ENCODE results near the gene LMBR1. TPM values are rescaled to one million over a fixed set of nuclear protein-coding genes. Genes with fewer than 3 reads are reported as not detected.
"Not testable (repeated sequence)": the region's sequence is repeated elsewhere in the genome, so short reads cannot be mapped to it uniquely, and the experiment has no call there.

The LMBR1 gene
- total and polyA plus RNA-seq, 2 experiments from 2014 or later = 37.2 to 53.1 TPM

DNA sequence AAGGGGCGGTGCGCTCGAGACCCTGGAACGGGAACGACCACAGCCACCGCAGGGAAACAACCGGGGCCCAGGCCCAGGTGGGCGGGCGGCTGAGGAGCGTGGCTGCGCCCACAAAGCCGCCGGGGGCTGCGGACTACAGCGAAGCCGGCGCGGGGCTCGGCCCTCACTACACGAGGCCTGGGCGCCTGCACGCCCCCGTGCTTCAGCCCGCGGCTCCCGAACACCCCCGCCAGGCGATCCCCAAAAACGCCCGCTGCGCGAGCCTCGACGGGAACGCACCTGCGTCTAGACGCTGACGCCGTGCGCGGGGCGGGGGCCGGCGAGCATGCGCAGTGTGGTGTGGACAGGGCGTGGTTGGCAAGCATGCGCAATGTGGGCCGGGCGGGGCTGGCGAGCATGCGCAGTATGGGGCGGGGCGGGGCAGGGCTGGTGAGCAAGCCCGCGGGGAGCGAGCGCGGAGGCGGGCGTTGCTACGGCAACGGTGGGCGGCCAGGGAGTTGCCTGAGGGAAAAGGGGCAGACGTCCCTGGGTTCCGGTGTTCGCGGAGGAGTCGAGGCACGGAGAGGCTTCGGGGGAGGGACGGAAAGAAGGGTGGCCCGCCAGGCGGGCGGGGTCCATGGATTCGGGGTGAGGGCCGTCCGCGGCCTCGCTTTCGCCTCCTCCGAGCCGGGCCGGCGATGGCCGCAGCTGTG, 252.6 kb downstream of the LMBR1 start, which contains the start of gene RNF32:
Gene RNF32, plus strand, starts transcription at position 518 of the 692 bp plus-strand sequence. CDS start 3,104 bp downstream, outside the sequence.
- H3K9me3 ChIP-seq (ENCODE audit: low read depth) = no peaks in the 10 kb centered on the region
- 13% methylated on average over 33 of the region's 85 CpGs for WGBS (ENCODE audit: low lambda C conversion rate, missing lambda C conversion rate)
- peak; percentile 97 for DNase-seq (ENCODE audit: low spot score)
- TF ChIP-seq EZH2phosphoT487 (IDR thresholded peaks at IDR 0.05; ENCODE audit: low read depth, severe bottlenecking, unreplicated experiment) (no peak), EZH2 (IDR thresholded peaks at IDR 0.05; ENCODE audit: borderline replicate concordance) (no peak)
- TF ChIP-seq, protein P1, sequence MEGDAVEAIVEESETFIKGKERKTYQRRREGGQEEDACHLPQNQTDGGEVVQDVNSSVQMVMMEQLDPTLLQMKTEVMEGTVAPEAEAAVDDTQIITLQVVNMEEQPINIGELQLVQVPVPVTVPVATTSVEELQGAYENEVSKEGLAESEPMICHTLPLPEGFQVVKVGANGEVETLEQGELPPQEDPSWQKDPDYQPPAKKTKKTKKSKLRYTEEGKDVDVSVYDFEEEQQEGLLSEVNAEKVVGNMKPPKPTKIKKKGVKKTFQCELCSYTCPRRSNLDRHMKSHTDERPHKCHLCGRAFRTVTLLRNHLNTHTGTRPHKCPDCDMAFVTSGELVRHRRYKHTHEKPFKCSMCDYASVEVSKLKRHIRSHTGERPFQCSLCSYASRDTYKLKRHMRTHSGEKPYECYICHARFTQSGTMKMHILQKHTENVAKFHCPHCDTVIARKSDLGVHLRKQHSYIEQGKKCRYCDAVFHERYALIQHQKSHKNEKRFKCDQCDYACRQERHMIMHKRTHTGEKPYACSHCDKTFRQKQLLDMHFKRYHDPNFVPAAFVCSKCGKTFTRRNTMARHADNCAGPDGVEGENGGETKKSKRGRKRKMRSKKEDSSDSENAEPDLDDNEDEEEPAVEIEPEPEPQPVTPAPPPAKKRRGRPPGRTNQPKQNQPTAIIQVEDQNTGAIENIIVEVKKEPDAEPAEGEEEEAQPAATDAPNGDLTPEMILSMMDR (IDR thresholded peaks at IDR 0.05; ENCODE audit: poor library complexity) = no peak
- no peaks in the 10 kb centered on the region for H3K27me3 ChIP-seq
- H3K27ac ChIP-seq = peak within 1 kb of the TSS; percentile 93
- peaks cover 10% of the 10 kb centered on the region for H3K79me2 ChIP-seq
- H3K36me3 ChIP-seq (replicated peaks; ENCODE audit: insufficient read depth, low read depth) = no peaks in the 10 kb centered on the region
- H3K4me1 ChIP-seq (ENCODE audit: insufficient read depth) = peaks cover 9% of the 10 kb centered on the region
- no peaks in the 10 kb centered on the region for H4K20me1 ChIP-seq (ENCODE audit: insufficient read depth, poor library complexity, severe bottlenecking)
- peak within 1 kb of the TSS; percentile 92 for H2AFZ ChIP-seq
- peak within 1 kb of the TSS; percentile 68 for H3K4me3 ChIP-seq
- peak within 1 kb of the TSS; percentile 92 for H3K4me2 ChIP-seq
- H3K9me2 ChIP-seq (replicated peaks; ENCODE audit: insufficient read depth) = no peaks in the 10 kb centered on the region

- WGBS (ENCODE audit: low lambda C conversion rate, missing lambda C conversion rate) = 96% methylated on average over 50 of the region's 52 CpGs
- Histone ChIP-seq H3K27ac (peak overlapping the region; percentile 76), H4K20me1 (ENCODE audit: insufficient read depth, poor library complexity, severe bottlenecking) (no peaks in the 10 kb centered on the region), H3K9me2 (replicated peaks; ENCODE audit: insufficient read depth) (no peaks in the 10 kb centered on the region), H2AFZ (peak overlapping the region; percentile 92), H3K9me3 (ENCODE audit: low read depth) (no peaks in the 10 kb centered on the region), H3K4me1 (ENCODE audit: insufficient read depth) (peaks cover 9% of the 10 kb centered on the region), H3K79me2 (peaks cover 10% of the 10 kb centered on the region), H3K36me3 (replicated peaks; ENCODE audit: insufficient read depth, low read depth) (no peaks in the 10 kb centered on the region), H3K4me2 (peak overlapping the region; percentile 92), H3K27me3 (no peaks in the 10 kb centered on the region), H3K4me3 (peak overlapping the region; percentile 54)
- DNase-seq (ENCODE audit: low spot score) = no peak
- TF ChIP-seq, protein P1 (IDR thresholded peaks at IDR 0.05; ENCODE audit: poor library complexity) = no peak
- no peak for TF ChIP-seq EZH2phosphoT487 (IDR thresholded peaks at IDR 0.05; ENCODE audit: low read depth, severe bottlenecking, unreplicated experiment)
- TF ChIP-seq EZH2 (IDR thresholded peaks at IDR 0.05; ENCODE audit: borderline replicate concordance) = no peak
Measured at GRCh38 chr7:156639426-156640256, 253.3 kb downstream of the LMBR1 start.

- no peak for DNase-seq (ENCODE audit: low spot score)
- 93% methylated on average over 8 of the region's 8 CpGs for WGBS (ENCODE audit: low lambda C conversion rate, missing lambda C conversion rate)
Measured at GRCh38 chr7:156638443-156639077, 254.4 kb downstream of the LMBR1 start.

GRCh38 chr7:156637093-156637492, 255.9 kb downstream of the LMBR1 start:
- H3K27ac ChIP-seq; H4K20me1 ChIP-seq (ENCODE audit: insufficient read depth, poor library complexity, severe bottlenecking); H2AFZ ChIP-seq; H3K9me3 ChIP-seq (ENCODE audit: low read depth); H3K4me1 ChIP-seq (ENCODE audit: insufficient read depth); H3K9me2 ChIP-seq (replicated peaks; ENCODE audit: insufficient read depth); DNase-seq (ENCODE audit: low spot score); H3K4me3 ChIP-seq; H3K4me2 ChIP-seq; H3K27me3 ChIP-seq; H3K36me3 ChIP-seq (replicated peaks; ENCODE audit: insufficient read depth, low read depth): not testable (repeated sequence)
- peaks cover 10% of the 10 kb centered on the region for H3K79me2 ChIP-seq
- 96% methylated on average over 7 of the region's 7 CpGs for WGBS (ENCODE audit: low lambda C conversion rate, missing lambda C conversion rate)

More at GRCh38 chr7:156638443-156639077, 254.4 kb downstream of the LMBR1 start:
- H3K4me3 ChIP-seq = no peak overlapping the region
- H3K9me2 ChIP-seq (replicated peaks; ENCODE audit: insufficient read depth) = no peaks in the 10 kb centered on the region
- no peak overlapping the region for H3K4me2 ChIP-seq
- TF ChIP-seq, protein P1 (IDR thresholded peaks at IDR 0.05; ENCODE audit: poor library complexity) = no peak
- TF ChIP-seq EZH2 (IDR thresholded peaks at IDR 0.05; ENCODE audit: borderline replicate concordance) (no peak), EZH2phosphoT487 (IDR thresholded peaks at IDR 0.05; ENCODE audit: low read depth, severe bottlenecking, unreplicated experiment) (no peak)
- no peak overlapping the region for H3K27ac ChIP-seq
- H3K27me3 ChIP-seq = no peaks in the 10 kb centered on the region
- H3K36me3 ChIP-seq (replicated peaks; ENCODE audit: insufficient read depth, low read depth) = no peaks in the 10 kb centered on the region
- peaks cover 10% of the 10 kb centered on the region for H3K79me2 ChIP-seq
- H3K9me3 ChIP-seq (ENCODE audit: low read depth) = no peaks in the 10 kb centered on the region
- H3K4me1 ChIP-seq (ENCODE audit: insufficient read depth) = peaks cover 9% of the 10 kb centered on the region
- no peak overlapping the region for H2AFZ ChIP-seq
- H4K20me1 ChIP-seq (ENCODE audit: insufficient read depth, poor library complexity, severe bottlenecking) = no peaks in the 10 kb centered on the region
